ENCODE measurements around the gene HS3ST1.
"Not testable (repeated sequence)": the region's sequence is repeated elsewhere in the genome, so short reads cannot be mapped to it uniquely, and the experiment has no call there.

Gene HS3ST1

GRCh38 chr4:11397819-11398610 lies 30.7 kb downstream of the HS3ST1 start:
- no peak for DNase-seq

GRCh38 chr4:11397146-11397545 lies 31.5 kb downstream of the HS3ST1 start:
- DNase-seq = no peak

- no peak for DNase-seq
These were observed 35.1 kb downstream of the HS3ST1 start for GRCh38 chr4:11393551-11393950.

GRCh38 chr4:11384072-11384471 lies 44.6 kb downstream of the HS3ST1 start:
- DNase-seq = not testable (repeated sequence)

- DNase-seq = no peak
These were observed 52.1 kb downstream of the HS3ST1 start for GRCh38 chr4:11376571-11376970.

- DNase-seq = no peak
These were observed 52.5 kb downstream of the HS3ST1 start for GRCh38 chr4:11376146-11376545.

- no peak for DNase-seq
These were observed 60.0 kb downstream of the HS3ST1 start for GRCh38 chr4:11368701-11369115.

- DNase-seq = no peak
These were observed 61.3 kb downstream of the HS3ST1 start for GRCh38 chr4:11367371-11367770.

GRCh38 chr4:11366859-11367258 lies 61.8 kb downstream of the HS3ST1 start:
- DNase-seq = no peak

- no peak for DNase-seq
These were observed 63.7 kb downstream of the HS3ST1 start for GRCh38 chr4:11365039-11365438.

GRCh38 chr4:11359591-11359990 lies 69.1 kb downstream of the HS3ST1 start:
- DNase-seq = no peak

GRCh38 chr4:11355226-11355625 lies 73.5 kb downstream of the HS3ST1 start:
- no peak for DNase-seq

- DNase-seq = no peak
These were observed 74.2 kb downstream of the HS3ST1 start for GRCh38 chr4:11354531-11354930.

GRCh38 chr4:11348449-11349088 lies 80.1 kb downstream of the HS3ST1 start:
- DNase-seq = no peak

GRCh38 chr4:11344916-11345315 lies 83.8 kb downstream of the HS3ST1 start:
- no peak for DNase-seq

GRCh38 chr4:11343536-11343935 lies 85.2 kb downstream of the HS3ST1 start:
- DNase-seq = no peak

Measured in cortex of kidney (tissue), 1 donor.